Right cardiac atrium (tissue), 5 donors: ENCODE measurements around the gene PLA2G2E. TPM values are rescaled to one million over a fixed set of nuclear protein-coding genes. Genes with fewer than 3 reads are reported as not detected.

Source experiments
- polyA plus RNA-seq: library from polyadenylated mRNA; stranded (reverse); fragments of 200-250 nt; gene quantifications from one replicate; pipeline ENCODE4 v1.2.3, GENCODE V29; 2013
- total RNA-seq, 4 donors: library from RNA; stranded (reverse); fragmentation: NEBNext Ultra II Directional; extraction: Animal tissue kit (Norgen Biotek cat#: 25700); gene quantifications; one replicate each; pipeline ENCODE4 v1.2.1, GENCODE V29; 2021
- donor health status: healthy with polysubstance abuse.
- donor health status: DM: no; HTN: yes; CAD: no.
- donor health status: DM: no; HTN: no; CAD: no.
- donor health status: DM: no; HTN: yes; CAD: no; lungs with severe emphysema.
- donor health status: DM: yes; HTN: yes; CAD: no.

Gene PLA2G2E
- total and polyA plus RNA-seq, 5 donors: not detected

Other genes with a start within 250 kb of the PLA2G2E start
- 10 to 100 TPM; 10.4 to 11.5 (median 11.0) TPM for gene TMCO4, start 123.7 kb downstream of the PLA2G2E start, total RNA-seq
- gene TMCO4, start 123.7 kb downstream of the PLA2G2E start, polyA plus RNA-seq: 8.4 TPM
- not detected for gene RNF186, start 108.3 kb downstream of the PLA2G2E start, total RNA-seq
- not detected for gene RNF186, start 108.3 kb downstream of the PLA2G2E start, polyA plus RNA-seq
- gene OTUD3, start 41.2 kb downstream of the PLA2G2E start, total RNA-seq: 1 to 10 TPM; 4.1 to 6.2 (median 5.1) TPM
- gene OTUD3, start 41.2 kb downstream of the PLA2G2E start, polyA plus RNA-seq: 2.8 TPM
- gene PLA2G2A, start 56.0 kb upstream of the PLA2G2E start, total RNA-seq: 100 to 1,000 TPM; 134 to 996 (median 625) TPM
- 1,085 TPM for gene PLA2G2A, start 56.0 kb upstream of the PLA2G2E start, polyA plus RNA-seq
- gene PLA2G5, start 146.6 kb upstream of the PLA2G2E start, total RNA-seq: 100 to 1,000 TPM in 2 of 4 donors, 10 to 100 TPM in 2; 91.6 to 122 (median 101) TPM
- 165 TPM for gene PLA2G5, start 146.6 kb upstream of the PLA2G2E start, polyA plus RNA-seq
- gene PLA2G2D, start 195.9 kb upstream of the PLA2G2E start, total RNA-seq: not detected
- gene PLA2G2D, start 195.9 kb upstream of the PLA2G2E start, polyA plus RNA-seq: not detected
- gene PLA2G2F, start 215.7 kb upstream of the PLA2G2E start, total RNA-seq: not detected
- gene PLA2G2F, start 215.7 kb upstream of the PLA2G2E start, polyA plus RNA-seq: not detected